ENCODE measurements around the gene CLEC6A.

- TF ChIP-seq EZH2phosphoT487 (IDR thresholded peaks at IDR 0.05; ENCODE audit: low read depth) = no peak
- TF ChIP-seq, protein P1, sequence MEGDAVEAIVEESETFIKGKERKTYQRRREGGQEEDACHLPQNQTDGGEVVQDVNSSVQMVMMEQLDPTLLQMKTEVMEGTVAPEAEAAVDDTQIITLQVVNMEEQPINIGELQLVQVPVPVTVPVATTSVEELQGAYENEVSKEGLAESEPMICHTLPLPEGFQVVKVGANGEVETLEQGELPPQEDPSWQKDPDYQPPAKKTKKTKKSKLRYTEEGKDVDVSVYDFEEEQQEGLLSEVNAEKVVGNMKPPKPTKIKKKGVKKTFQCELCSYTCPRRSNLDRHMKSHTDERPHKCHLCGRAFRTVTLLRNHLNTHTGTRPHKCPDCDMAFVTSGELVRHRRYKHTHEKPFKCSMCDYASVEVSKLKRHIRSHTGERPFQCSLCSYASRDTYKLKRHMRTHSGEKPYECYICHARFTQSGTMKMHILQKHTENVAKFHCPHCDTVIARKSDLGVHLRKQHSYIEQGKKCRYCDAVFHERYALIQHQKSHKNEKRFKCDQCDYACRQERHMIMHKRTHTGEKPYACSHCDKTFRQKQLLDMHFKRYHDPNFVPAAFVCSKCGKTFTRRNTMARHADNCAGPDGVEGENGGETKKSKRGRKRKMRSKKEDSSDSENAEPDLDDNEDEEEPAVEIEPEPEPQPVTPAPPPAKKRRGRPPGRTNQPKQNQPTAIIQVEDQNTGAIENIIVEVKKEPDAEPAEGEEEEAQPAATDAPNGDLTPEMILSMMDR (IDR thresholded peaks at IDR 0.05; ENCODE audit: low read depth, low read length) = no peak
Observed at GRCh38 chr12:8491646-8492530, 36.1 kb downstream of the CLEC6A start.

Data from OCI-LY3 (cell line).